KMS-11 (cell line): ENCODE data around the gene GALNT8.

Source experiments
- H2AFZ ChIP-seq: fragments of 200-600 bp; sonication (generic); 2 replicates; pipeline ENCODE4 v1.6.1; 2016; ENCODE audit warnings: antibody characterized with exemption, mixed run types, low read depth
- H3K27ac ChIP-seq: fragments of 200-600 bp; sonication (generic); 2 replicates; pipeline ENCODE4 v1.6.1; 2016; ENCODE audit warnings: mild to moderate bottlenecking, mixed run types
- H3K27me3 ChIP-seq: fragments of 200-600 bp; sonication (generic); 2 replicates; pipeline ENCODE4 v1.6.1; 2017; ENCODE audit warnings: mild to moderate bottlenecking, low read depth, mixed run types, moderate library complexity; ENCODE audit not compliant: insufficient read depth
- H3K36me3 ChIP-seq: fragments of 200-600 bp; sonication (generic); 2 replicates; pipeline ENCODE4 v1.6.1; 2017; ENCODE audit warnings: mild to moderate bottlenecking, mixed run types; ENCODE audit not compliant: insufficient read depth
- H3K4me1 ChIP-seq: fragments of 200-600 bp; sonication (generic); 2 replicates; pipeline ENCODE4 v1.6.1; 2016; ENCODE audit warnings: mild to moderate bottlenecking, low read depth, mixed run types; ENCODE audit not compliant: poor library complexity, severe bottlenecking
- H3K4me2 ChIP-seq: fragments of 200-600 bp; sonication (generic); 2 replicates; pipeline ENCODE4 v1.7.0; 2016; ENCODE audit warnings: mild to moderate bottlenecking, mixed run types
- H3K4me3 ChIP-seq: fragments of 200-600 bp; sonication (generic); IDR thresholded peaks from 2 replicates; pipeline ENCODE4 v1.6.1; 2017; ENCODE audit warnings: low read depth, low read length, mixed read lengths; ENCODE audit not compliant: insufficient read depth
- H3K79me2 ChIP-seq: fragments of 200-600 bp; sonication (generic); 2 replicates; pipeline ENCODE4 v1.6.1; 2016; ENCODE audit warnings: low read depth, mixed run types; ENCODE audit not compliant: insufficient read depth
- H3K9ac ChIP-seq: fragments of 200-600 bp; sonication (generic); 2 replicates; pipeline ENCODE4 v1.6.1; 2016; ENCODE audit warnings: mild to moderate bottlenecking, mixed run types
- H4K20me1 ChIP-seq: fragments of 200-600 bp; sonication (generic); 2 replicates; pipeline ENCODE4 v1.6.1; 2016; ENCODE audit warnings: mild to moderate bottlenecking, mixed run types; ENCODE audit not compliant: insufficient read depth
- TF ChIP-seq, protein P1 (sequence below): fragments of 200-600 bp; sonication (generic); conservative IDR thresholded peaks from 2 replicates; pipeline ENCODE4 v1.6.1; 2017; ENCODE audit warnings: low read depth, mild to moderate bottlenecking, antibody characterized with exemption, low read length, moderate library complexity, mixed read lengths

GALNT8 gene

DNA sequence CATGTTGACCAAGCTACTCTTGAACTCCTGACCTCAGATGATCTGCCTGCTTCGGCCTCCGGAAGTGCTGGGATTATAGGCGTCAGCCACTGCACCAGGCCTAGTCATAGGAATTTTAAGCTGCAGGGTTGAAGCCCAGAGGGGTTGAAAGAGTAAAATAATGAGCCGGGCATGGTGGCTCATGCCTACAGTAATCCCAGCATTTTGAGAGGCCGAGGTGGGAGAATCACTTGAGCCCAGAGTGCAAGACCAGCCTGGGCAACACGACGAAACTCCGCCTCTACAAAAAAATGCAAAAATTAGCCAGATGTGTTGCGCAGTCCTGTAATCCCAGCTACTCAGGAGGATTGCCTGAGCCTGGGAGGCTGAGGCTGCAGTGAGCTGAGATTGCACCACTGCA, 69.6 kb downstream of the GALNT8 start:
- H3K36me3 ChIP-seq, result no peaks in the 10 kb centered on the region
- H2AFZ ChIP-seq, result no peak overlapping the region
- H3K4me1 ChIP-seq, result no peaks in the 10 kb centered on the region
- no peak overlapping the region for H3K4me2 ChIP-seq
- no peaks in the 10 kb centered on the region for H3K27me3 ChIP-seq
- H3K79me2 ChIP-seq, result no peaks in the 10 kb centered on the region
- no peak overlapping the region for H3K27ac ChIP-seq
- TF ChIP-seq, protein P1, sequence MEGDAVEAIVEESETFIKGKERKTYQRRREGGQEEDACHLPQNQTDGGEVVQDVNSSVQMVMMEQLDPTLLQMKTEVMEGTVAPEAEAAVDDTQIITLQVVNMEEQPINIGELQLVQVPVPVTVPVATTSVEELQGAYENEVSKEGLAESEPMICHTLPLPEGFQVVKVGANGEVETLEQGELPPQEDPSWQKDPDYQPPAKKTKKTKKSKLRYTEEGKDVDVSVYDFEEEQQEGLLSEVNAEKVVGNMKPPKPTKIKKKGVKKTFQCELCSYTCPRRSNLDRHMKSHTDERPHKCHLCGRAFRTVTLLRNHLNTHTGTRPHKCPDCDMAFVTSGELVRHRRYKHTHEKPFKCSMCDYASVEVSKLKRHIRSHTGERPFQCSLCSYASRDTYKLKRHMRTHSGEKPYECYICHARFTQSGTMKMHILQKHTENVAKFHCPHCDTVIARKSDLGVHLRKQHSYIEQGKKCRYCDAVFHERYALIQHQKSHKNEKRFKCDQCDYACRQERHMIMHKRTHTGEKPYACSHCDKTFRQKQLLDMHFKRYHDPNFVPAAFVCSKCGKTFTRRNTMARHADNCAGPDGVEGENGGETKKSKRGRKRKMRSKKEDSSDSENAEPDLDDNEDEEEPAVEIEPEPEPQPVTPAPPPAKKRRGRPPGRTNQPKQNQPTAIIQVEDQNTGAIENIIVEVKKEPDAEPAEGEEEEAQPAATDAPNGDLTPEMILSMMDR, result no peak
- H3K4me3 ChIP-seq, result no peak overlapping the region
- no peak overlapping the region for H3K9ac ChIP-seq
- H4K20me1 ChIP-seq, result no peaks in the 10 kb centered on the region

DNA sequence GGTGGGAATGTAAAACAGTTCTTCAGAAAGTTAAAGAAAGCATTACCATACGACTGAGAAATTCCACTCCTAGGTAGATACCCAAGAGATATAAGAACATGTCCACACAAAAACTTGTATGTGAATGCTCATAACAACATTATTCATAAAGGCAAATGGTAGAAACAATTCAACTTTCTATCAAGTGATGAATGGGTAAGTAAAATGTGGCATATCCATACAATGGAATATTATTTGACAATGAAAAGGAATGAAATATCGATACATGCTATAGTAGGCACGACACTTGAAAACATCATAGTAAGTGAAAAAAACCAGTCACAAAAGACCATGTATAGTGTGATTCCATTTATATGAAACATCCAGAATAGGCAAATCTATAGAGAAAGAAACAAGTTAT, 71.3 kb downstream of the GALNT8 start:
- Histone ChIP-seq H3K4me3 (no peak overlapping the region), H3K9ac (no peak overlapping the region), H3K36me3 (no peaks in the 10 kb centered on the region), H4K20me1 (no peaks in the 10 kb centered on the region), H3K27ac (no peak overlapping the region), H3K27me3 (no peaks in the 10 kb centered on the region), H3K79me2 (no peaks in the 10 kb centered on the region), H3K4me1 (no peaks in the 10 kb centered on the region), H3K4me2 (no peak overlapping the region), H2AFZ (no peak overlapping the region)
- TF ChIP-seq, protein P1, result no peak

DNA sequence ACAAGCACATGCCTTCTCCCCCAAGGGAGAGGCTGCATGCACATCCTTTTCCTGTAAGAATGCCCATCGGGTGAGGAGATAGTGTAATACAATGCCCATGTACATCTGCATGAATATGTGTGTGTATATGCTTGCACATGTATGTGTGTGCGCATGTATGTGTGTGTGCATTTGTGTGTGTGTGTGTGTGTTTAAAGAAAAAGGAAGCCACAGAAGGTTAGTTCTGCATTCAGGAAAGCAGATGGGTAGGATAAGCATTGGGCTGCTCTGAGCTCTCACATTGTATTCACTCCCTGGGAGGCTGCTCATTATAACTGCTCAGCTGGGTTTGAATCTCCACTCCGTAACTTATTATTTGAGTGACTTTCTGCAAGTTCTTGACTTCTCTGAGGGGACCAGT, 74.3 kb downstream of the GALNT8 start:
- H3K4me1 ChIP-seq, result no peaks in the 10 kb centered on the region
- TF ChIP-seq, protein P1, result no peak
- no peak overlapping the region for H3K9ac ChIP-seq
- no peaks in the 10 kb centered on the region for H3K36me3 ChIP-seq
- H3K4me3 ChIP-seq, result no peak overlapping the region
- H3K4me2 ChIP-seq, result no peak overlapping the region
- H3K79me2 ChIP-seq, result no peaks in the 10 kb centered on the region
- no peaks in the 10 kb centered on the region for H3K27me3 ChIP-seq
- H4K20me1 ChIP-seq, result no peaks in the 10 kb centered on the region
- H3K27ac ChIP-seq, result no peak overlapping the region
- no peak overlapping the region for H2AFZ ChIP-seq

DNA sequence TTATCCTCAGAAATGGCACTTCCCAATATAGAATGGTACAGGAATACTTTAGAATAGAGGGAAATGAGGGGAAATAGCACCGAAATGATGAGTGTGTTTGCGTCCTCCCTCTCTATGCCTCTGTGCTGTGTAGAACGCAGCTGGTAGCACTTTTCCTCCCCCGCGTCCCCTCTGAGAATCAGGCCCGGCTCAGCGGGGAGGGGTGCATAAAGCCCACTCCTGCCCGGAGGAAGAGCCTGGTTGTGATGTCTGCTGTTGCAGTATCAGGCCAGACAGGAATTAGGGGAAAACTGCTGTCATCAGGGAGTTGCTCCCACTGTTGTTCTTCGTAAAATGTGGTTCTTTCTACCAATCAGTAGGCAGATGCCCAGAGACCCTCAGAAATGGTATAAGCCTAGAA, 76.0 kb downstream of the GALNT8 start:
- H3K27me3 ChIP-seq, result no peaks in the 10 kb centered on the region
- H3K79me2 ChIP-seq, result no peaks in the 10 kb centered on the region
- no peak overlapping the region for H2AFZ ChIP-seq
- H4K20me1 ChIP-seq, result no peaks in the 10 kb centered on the region
- no peak overlapping the region for H3K27ac ChIP-seq
- H3K4me1 ChIP-seq, result no peaks in the 10 kb centered on the region
- no peaks in the 10 kb centered on the region for H3K36me3 ChIP-seq
- H3K4me3 ChIP-seq, result no peak overlapping the region
- H3K4me2 ChIP-seq, result no peak overlapping the region
- no peak overlapping the region for H3K9ac ChIP-seq
- TF ChIP-seq, protein P1, result no peak
